ENCODE results near the gene STX11. TPM values are rescaled to one million over a fixed set of nuclear protein-coding genes. Genes with fewer than 3 reads are reported as not detected.
A peak's percentile ranks its signal among the peaks of the same experiment; 100 is the strongest.
"Not testable (repeated sequence)": the region's sequence is repeated elsewhere in the genome, so short reads cannot be mapped to it uniquely, and the experiment has no call there.

Gene STX11
- total RNA-seq, 4 donors from 2014 or later: 23.9 to 61.1 (median 31.8) TPM

DNA sequence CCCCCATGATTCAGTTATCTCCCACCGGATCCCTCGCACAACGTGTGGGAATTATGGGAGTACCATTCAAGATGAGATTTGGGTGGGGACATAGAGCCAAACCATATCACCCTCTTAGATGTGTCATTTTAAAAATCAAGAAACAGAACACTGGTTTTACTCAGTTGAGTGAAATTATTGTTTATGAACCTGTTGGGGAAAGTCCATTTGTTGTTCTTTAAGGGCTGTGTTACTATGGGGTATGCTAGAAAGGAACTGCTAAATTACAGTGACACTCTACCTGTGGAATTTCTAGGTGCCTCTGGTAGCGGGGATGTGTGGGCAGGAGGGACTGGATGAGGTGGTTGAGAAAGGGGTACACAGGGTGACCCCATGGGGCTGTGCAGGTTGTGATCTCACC, 28.9 kb downstream of the STX11 start:
- Histone ChIP-seq H3K27me3 (no peaks in the 10 kb centered on the region), H3K4me3 (replicated peaks in 1 of 3) (no peak overlapping the region), H3K4me1 (no peaks in the 10 kb centered on the region), H3K27ac (no peak overlapping the region), H3K9me3 (no peaks in the 10 kb centered on the region), H3K36me3 (no peaks in the 10 kb centered on the region)
- no peak for TF ChIP-seq POLR2A (IDR thresholded peaks at IDR 0.05)
- TF ChIP-seq, protein P1, sequence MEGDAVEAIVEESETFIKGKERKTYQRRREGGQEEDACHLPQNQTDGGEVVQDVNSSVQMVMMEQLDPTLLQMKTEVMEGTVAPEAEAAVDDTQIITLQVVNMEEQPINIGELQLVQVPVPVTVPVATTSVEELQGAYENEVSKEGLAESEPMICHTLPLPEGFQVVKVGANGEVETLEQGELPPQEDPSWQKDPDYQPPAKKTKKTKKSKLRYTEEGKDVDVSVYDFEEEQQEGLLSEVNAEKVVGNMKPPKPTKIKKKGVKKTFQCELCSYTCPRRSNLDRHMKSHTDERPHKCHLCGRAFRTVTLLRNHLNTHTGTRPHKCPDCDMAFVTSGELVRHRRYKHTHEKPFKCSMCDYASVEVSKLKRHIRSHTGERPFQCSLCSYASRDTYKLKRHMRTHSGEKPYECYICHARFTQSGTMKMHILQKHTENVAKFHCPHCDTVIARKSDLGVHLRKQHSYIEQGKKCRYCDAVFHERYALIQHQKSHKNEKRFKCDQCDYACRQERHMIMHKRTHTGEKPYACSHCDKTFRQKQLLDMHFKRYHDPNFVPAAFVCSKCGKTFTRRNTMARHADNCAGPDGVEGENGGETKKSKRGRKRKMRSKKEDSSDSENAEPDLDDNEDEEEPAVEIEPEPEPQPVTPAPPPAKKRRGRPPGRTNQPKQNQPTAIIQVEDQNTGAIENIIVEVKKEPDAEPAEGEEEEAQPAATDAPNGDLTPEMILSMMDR (IDR thresholded peaks at IDR 0.05): no peak
- WGBS, 2 donors: 97 to 98% methylated on average over 4 of the region's 4 CpGs
- intact Hi-C loops (cut with DNase I): no loop called here
- no peak for DNase-seq

DNA sequence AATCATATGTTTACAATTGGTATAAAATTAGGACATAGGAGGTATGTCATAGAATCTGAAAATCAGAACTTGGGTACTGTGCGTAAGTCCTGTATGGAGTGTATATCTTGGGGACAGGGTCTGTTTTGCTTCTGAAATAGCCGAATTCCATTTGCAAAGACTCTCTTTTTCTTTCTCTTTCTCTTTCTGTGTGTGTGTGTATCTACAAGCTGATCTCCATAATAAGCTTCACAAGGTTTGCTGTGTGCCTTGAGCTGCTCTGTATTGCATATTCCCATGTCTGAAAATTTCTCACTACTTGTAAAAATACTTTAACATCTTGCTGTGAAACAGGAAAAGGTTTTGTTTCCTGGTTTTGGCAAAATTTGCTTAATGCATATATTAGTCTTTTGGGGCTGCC, 29.5 kb downstream of the STX11 start:
- 83 to 84% methylated on average over 2 of the region's 2 CpGs for WGBS, 2 donors
- DNase-seq: no peak
- no peaks in the 10 kb centered on the region for H3K36me3 ChIP-seq

DNA sequence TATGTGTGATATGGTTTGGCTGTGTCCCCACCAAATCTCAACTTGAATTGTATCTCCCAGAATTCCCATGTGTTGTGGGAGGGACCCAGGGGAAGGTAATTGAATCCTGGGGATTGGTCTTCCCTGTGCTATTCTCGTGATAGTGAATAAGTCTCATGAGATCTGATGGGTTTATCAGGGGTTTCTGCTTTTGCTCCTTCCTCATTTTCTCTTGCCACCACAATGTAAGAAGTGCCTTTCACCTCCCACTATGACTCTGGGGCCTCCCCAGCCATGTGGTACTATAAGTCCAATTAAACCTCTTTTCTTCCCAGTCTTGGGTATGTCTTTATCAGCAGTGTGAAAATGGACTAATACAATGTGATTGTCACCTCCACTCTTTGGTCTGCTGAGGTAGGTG, 30.0 kb downstream of the STX11 start:
- DNase-seq; H3K36me3 ChIP-seq; intact Hi-C loops (cut with DNase I); H3K27me3 ChIP-seq; H3K4me3 ChIP-seq (replicated peaks in 1 of 3); H3K4me1 ChIP-seq; H3K9me3 ChIP-seq; H3K27ac ChIP-seq: not testable (repeated sequence)
- 89 to 95% methylated on average over 1 of the region's 1 CpG for WGBS, 2 donors

More for the DNA sequence above, 29.5 kb downstream of the STX11 start:
- H3K27ac ChIP-seq: no peak overlapping the region
- H3K4me3 ChIP-seq (replicated peaks in 1 of 3): no peak overlapping the region
- no peaks in the 10 kb centered on the region for H3K27me3 ChIP-seq
- intact Hi-C loops (cut with DNase I): no loop called here
- H3K9me3 ChIP-seq: no peaks in the 10 kb centered on the region
- TF ChIP-seq, protein P1 (IDR thresholded peaks at IDR 0.05): no peak
- no peak for TF ChIP-seq POLR2A (IDR thresholded peaks at IDR 0.05)
- peaks cover 0 to 1% of the 10 kb centered on the region in 2 donors for H3K4me1 ChIP-seq

DNA sequence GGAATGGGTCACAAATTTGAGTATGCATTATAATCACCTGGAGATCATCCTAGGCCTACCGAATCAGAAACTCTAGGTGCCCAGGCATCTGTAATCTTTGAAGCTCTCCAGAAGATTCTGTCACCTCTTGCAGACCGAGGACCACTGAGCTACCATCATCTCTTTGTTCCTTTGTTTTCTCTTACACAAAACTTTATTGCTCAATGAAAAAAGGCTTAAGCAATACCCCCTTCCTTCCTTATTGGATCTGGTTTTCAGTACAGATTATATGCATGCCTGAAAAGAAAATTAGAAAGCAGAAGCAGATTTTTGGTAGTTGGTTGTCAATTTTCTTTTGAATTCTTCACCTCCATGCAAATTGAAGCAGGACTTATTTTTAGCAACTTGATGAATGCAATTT, 31.3 kb downstream of the STX11 start:
- TF ChIP-seq POLR2A (IDR thresholded peaks at IDR 0.05): no peak
- TF ChIP-seq, protein P1 (IDR thresholded peaks at IDR 0.05): no peak
- Histone ChIP-seq H3K27ac (no peak overlapping the region), H3K4me3 (replicated peaks in 1 of 3) (no peak overlapping the region), H3K27me3 (no peaks in the 10 kb centered on the region), H3K9me3 (no peaks in the 10 kb centered on the region), H3K36me3 (peaks cover 0 to under 1% of the 10 kb centered on the region in 2 donors), H3K4me1 (peaks cover 0 to 6% of the 10 kb centered on the region in 2 donors)
- intact Hi-C loops (cut with DNase I): no loop called here
- DNase-seq: no peak
- 90 to 91% methylated on average over 2 of the region's 2 CpGs for WGBS, 2 donors

DNA sequence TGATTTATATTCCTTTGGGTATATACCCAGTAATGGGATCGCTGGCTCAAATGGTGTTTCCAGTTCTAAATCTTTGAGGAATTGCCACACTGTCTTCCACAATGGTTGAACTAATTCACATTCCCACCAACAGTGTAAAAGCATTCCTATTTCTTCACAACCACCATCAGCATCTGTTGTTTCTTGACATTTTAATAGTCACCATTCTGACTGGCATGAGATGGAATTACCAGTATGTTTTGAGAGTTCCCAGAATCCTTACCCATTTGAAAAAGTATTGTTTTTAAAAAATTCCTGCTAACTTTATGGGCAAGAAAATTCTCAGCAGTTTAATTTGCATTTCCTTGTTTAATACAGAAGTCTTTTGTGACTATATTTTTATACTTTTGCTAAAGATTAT, 33.9 kb downstream of the STX11 start:
- H3K4me3 ChIP-seq (replicated peaks in 1 of 3); DNase-seq; H3K36me3 ChIP-seq; H3K9me3 ChIP-seq; H3K27ac ChIP-seq; H3K27me3 ChIP-seq; intact Hi-C loops (cut with DNase I): not testable (repeated sequence)
- peaks cover 4 to 11% of the 10 kb centered on the region in 2 donors for H3K4me1 ChIP-seq
- 82 to 100% methylated on average over 1 of the region's 1 CpG for WGBS, 2 donors

DNA sequence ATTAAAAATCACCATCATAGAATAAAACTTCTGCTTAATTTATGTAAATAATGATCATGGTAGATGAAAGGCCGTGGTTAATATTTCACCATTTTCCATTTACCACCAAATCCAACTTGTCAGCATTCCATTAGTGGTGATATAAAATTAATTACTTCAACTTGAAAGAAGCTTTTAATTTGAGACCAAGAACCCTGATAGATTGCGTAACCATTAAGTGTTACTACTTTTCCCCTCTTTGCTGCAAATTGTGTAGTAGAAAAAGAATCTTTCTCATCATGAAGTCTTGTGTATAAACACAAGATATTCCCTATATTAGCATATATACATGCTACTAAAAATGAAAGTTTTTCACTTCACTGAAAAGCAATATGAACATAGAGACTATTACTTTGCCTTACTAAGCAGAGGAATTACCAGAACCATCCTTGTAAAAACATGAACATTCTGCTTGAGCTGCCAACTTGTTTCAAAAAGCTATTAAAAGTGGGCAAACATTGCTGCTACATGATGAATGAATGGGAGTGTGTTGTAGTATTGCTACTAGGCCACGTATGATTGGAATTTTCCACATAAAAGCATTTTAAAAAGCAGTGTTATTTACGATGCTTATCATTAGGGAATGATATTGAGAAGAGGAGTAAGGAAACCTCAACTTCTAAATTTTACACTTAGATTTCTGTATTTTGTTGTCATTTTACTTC, 35.0 kb downstream of the STX11 start:
- H3K4me3 ChIP-seq (replicated peaks in 1 of 3): no peak overlapping the region
- no peaks in the 10 kb centered on the region for H3K27me3 ChIP-seq
- peaks cover 8 to 9% of the 10 kb centered on the region in 2 donors for H3K36me3 ChIP-seq
- intact Hi-C loops (cut with DNase I): no loop called here
- H3K4me1 ChIP-seq: peaks cover 9 to 21% of the 10 kb centered on the region in 2 donors
- no peak for TF ChIP-seq POLR2A (IDR thresholded peaks at IDR 0.05)
- TF ChIP-seq, protein P1 (IDR thresholded peaks at IDR 0.05): no peak
- WGBS, 2 donors: 77 to 85% methylated on average over 4 of the region's 4 CpGs
- no peaks in the 10 kb centered on the region for H3K9me3 ChIP-seq
- peak overlapping the region in 1 of 3 donors; percentile 10 for H3K27ac ChIP-seq
- no peak for DNase-seq
